ENCODE data around the gene CA11.

The CA11 gene

GRCh38 chr19:48614436-48615230 is 31.4 kb downstream of the CA11 start, which contains the start of gene FAM83E:
TSS of gene FAM83E (minus strand) at chr19:48615076. CDS start at chr19:48613372, 1,704 bp downstream.
- no peak for DNase-seq (ENCODE audit: low read depth in 4 of 4, low spot score in 1 of 4)

GRCh38 chr19:48613852-48614435 is 32.0 kb downstream of the CA11 start:
- no peak for DNase-seq (ENCODE audit: low read depth in 4 of 4, low spot score in 1 of 4)

- DNase-seq (ENCODE audit: low read depth in 4 of 4, low spot score in 1 of 4), result no peak
These were observed 32.7 kb downstream of the CA11 start for GRCh38 chr19:48613024-48613851.

GRCh38 chr19:48611872-48612271 is 34.1 kb downstream of the CA11 start:
- DNase-seq (ENCODE audit: low read depth in 4 of 4, low spot score in 1 of 4), result no peak

- DNase-seq (ENCODE audit: low read depth in 4 of 4, low spot score in 1 of 4), result no peak
These were observed 36.3 kb downstream of the CA11 start for GRCh38 chr19:48609571-48610108.

- no peak for DNase-seq (ENCODE audit: low read depth in 4 of 4, low spot score in 1 of 4)
These were observed 37.2 kb downstream of the CA11 start for GRCh38 chr19:48608798-48609263.

- DNase-seq (ENCODE audit: low read depth in 4 of 4, low spot score in 1 of 4), result no peak
These were observed 38.6 kb downstream of the CA11 start for GRCh38 chr19:48607359-48607755.

GRCh38 chr19:48606463-48607358 is 39.3 kb downstream of the CA11 start, which contains the start of gene SPACA4:
TSS of gene SPACA4 (plus strand) at chr19:48606742. CDS start at chr19:48606979, 237 bp downstream.
- DNase-seq (ENCODE audit: low read depth in 4 of 4, low spot score in 1 of 4), result no peak

- no peak for DNase-seq (ENCODE audit: low read depth in 4 of 4, low spot score in 1 of 4)
These were observed 42.1 kb downstream of the CA11 start for GRCh38 chr19:48603850-48604249.

GRCh38 chr19:48603449-48603848 is 42.5 kb downstream of the CA11 start:
- no peak for DNase-seq (ENCODE audit: low read depth in 4 of 4, low spot score in 1 of 4)

- no peak for DNase-seq (ENCODE audit: low read depth in 4 of 4, low spot score in 1 of 4)
These were observed 43.0 kb downstream of the CA11 start for GRCh38 chr19:48603001-48603400.

GRCh38 chr19:48600679-48601417 is 45.1 kb downstream of the CA11 start:
- DNase-seq (ENCODE audit: low read depth in 4 of 4, low spot score in 1 of 4), result no peak

- DNase-seq (ENCODE audit: low read depth in 4 of 4, low spot score in 1 of 4), result no peak
These were observed 46.8 kb downstream of the CA11 start for GRCh38 chr19:48598996-48599700.

GRCh38 chr19:48596679-48597465 is 49.1 kb downstream of the CA11 start:
- no peak for DNase-seq (ENCODE audit: low read depth in 4 of 4, low spot score in 1 of 4)

GRCh38 chr19:48596237-48596636 is 49.8 kb downstream of the CA11 start:
- DNase-seq (ENCODE audit: low read depth in 4 of 4, low spot score in 1 of 4), result no peak

- DNase-seq (ENCODE audit: low read depth in 4 of 4, low spot score in 1 of 4), result no peak
These were observed 50.2 kb downstream of the CA11 start for GRCh38 chr19:48595833-48596232.

- no peak for DNase-seq (ENCODE audit: low read depth in 4 of 4, low spot score in 1 of 4)
These were observed 50.8 kb downstream of the CA11 start for GRCh38 chr19:48595171-48595570.

- DNase-seq (ENCODE audit: low read depth in 4 of 4, low spot score in 1 of 4), result no peak
These were observed 55.0 kb downstream of the CA11 start for GRCh38 chr19:48591021-48591420.

Measured in stimulated activated CD4-positive, alpha-beta T cell treated with anti-CD3 and anti-CD28 coated beads, Interleukin-1b, Interleukin-23, amount 100 ng/mL, for 24 hours (primary cell).